GM12878 (cell line): ENCODE data around the gene ABCA9. TPM values are rescaled to one million over a fixed set of nuclear protein-coding genes. Genes with fewer than 3 reads are reported as not detected.

ENCODE experiments used
- ATAC-seq: fragments of 200-7000 bp; cut with Tn5 transposase; 3 replicates; pipeline ENCODE4 v1.9.1; 2020; ENCODE audit warnings: mild to moderate bottlenecking, moderate library complexity
- BruUV-seq: library from RNA; stranded (reverse); fragments of 400-500 nt; replicated peaks from 2 replicates; lab custom pipeline; 2021; lab: Mats Ljungman, UMichigan
- CTCF ChIA-PET: fragments of 300-600 bp; sonication (Branson Sonifier 250); formaldehyde crosslinking; extraction: SDS; loops from one replicate; lab custom pipeline; 2021; ENCODE audit warnings: inconsistent platforms; lab: Yijun Ruan, JAX
- POLR2A ChIA-PET: fragments of 350-600 bp; formaldehyde crosslinking; extraction: SDS; loops from one replicate; lab custom pipeline; 2021; ENCODE audit warnings: inconsistent platforms; lab: Charles Lee
- RAD21 ChIA-PET: fragments of 300-600 bp; sonication (Branson Sonifier 250); formaldehyde crosslinking; loops from one replicate; lab custom pipeline; 2023; ENCODE audit warnings: antibody characterized with exemption; ENCODE audit not compliant: unreplicated experiment; lab: Charles Lee
- SMC1A ChIA-PET: fragments of 300-600 bp; sonication (Branson Sonifier 250); formaldehyde crosslinking; loops from one replicate; lab custom pipeline; 2023; ENCODE audit not compliant: unreplicated experiment, uncharacterized antibody; lab: Charles Lee
- DNase-seq: peaks from one replicate; pipeline ENCODE4 v3.0.0-alpha.2; 2011; ENCODE audit warnings: low read depth, low spot score
- FAIRE-seq: peaks from 3 replicates; lab custom pipeline; 2011; peaks lifted over from hg19 to GRCh38; lab: Jason Lieb, UNC
- H2AFZ ChIP-seq: 2 replicates; pipeline ENCODE4 v1.6.0; 2011; ENCODE audit warnings: low read depth, low read length, control low read depth; ENCODE audit not compliant: control insufficient read depth
- H3K27ac ChIP-seq: 2 replicates; pipeline ENCODE4 v1.5.1; 2011; ENCODE audit warnings: control low read depth; ENCODE audit not compliant: control insufficient read depth, insufficient read depth
- H3K27me3 ChIP-seq, 2 experiments: replicated peaks in 1 of 2; 2 replicates each; pipeline versions ENCODE4 v1.6.0 to v1.6.1; 2011; ENCODE audit warnings: low read length in 1 of 2; ENCODE audit not compliant: control insufficient read depth in 2 of 2, insufficient read depth in 2 of 2
- H3K36me3 ChIP-seq, 2 experiments: 2 replicates each; pipeline ENCODE4 v1.5.1; 2011; ENCODE audit warnings: low read length in 1 of 2; ENCODE audit not compliant: control insufficient read depth in 2 of 2, insufficient read depth in 2 of 2
- H3K4me1 ChIP-seq: 2 replicates; pipeline ENCODE4 v1.6.1; 2011; ENCODE audit warnings: mild to moderate bottlenecking, low read length, moderate library complexity, mixed read lengths; ENCODE audit not compliant: control insufficient read depth, insufficient read depth
- H3K4me2 ChIP-seq: 2 replicates; pipeline ENCODE4 v1.6.0; 2011; ENCODE audit warnings: control low read depth; ENCODE audit not compliant: control insufficient read depth, insufficient read depth
- H3K4me3 ChIP-seq: fragments of 200-600 bp; sonication (generic); 2 replicates; pipeline ENCODE4 v1.5.1; 2016
- H3K79me2 ChIP-seq: 2 replicates; pipeline ENCODE4 v1.6.0; 2011; ENCODE audit warnings: low read length; ENCODE audit not compliant: control insufficient read depth, insufficient read depth
- H3K9ac ChIP-seq: 2 replicates; pipeline ENCODE4 v1.8.0; 2011; ENCODE audit warnings: low read length, control low read depth, mixed read lengths; ENCODE audit not compliant: control insufficient read depth, insufficient read depth
- H3K9me3 ChIP-seq: replicated peaks from 3 replicates; pipeline ENCODE4 v1.5.1; 2011; ENCODE audit warnings: mild to moderate bottlenecking, low read length; ENCODE audit not compliant: control insufficient read depth, insufficient read depth
- H4K20me1 ChIP-seq: 2 replicates; pipeline ENCODE4 v1.6.0; 2011; ENCODE audit not compliant: control insufficient read depth, insufficient read depth
- ATF7 ChIP-seq: fragments of 450-650 bp; IDR thresholded peaks from 2 replicates; pipeline ENCODE4 v1.6.1; 2016; ENCODE audit warnings: low read depth, mild to moderate bottlenecking
- BRCA1 ChIP-seq: IDR thresholded peaks from 2 replicates; pipeline ENCODE4 v1.6.1; 2011; ENCODE audit warnings: low read depth, low read length, improper control_type of control experiment
- CHD1 ChIP-seq: IDR thresholded peaks from 2 replicates; pipeline ENCODE4 v1.6.1; 2012; ENCODE audit warnings: low read depth, low read length, improper control_type of control experiment
- CHD2 ChIP-seq: IDR thresholded peaks from 2 replicates; pipeline ENCODE4 v1.6.1; 2011; ENCODE audit warnings: low read depth, low read length, improper control_type of control experiment, borderline replicate concordance
- ESRRA ChIP-seq: IDR thresholded peaks from 2 replicates; pipeline ENCODE4 v1.6.1; 2012; ENCODE audit warnings: mild to moderate bottlenecking, low read length, improper control_type of control experiment
- FOXK2 ChIP-seq: fragments of 450-650 bp; IDR thresholded peaks from 2 replicates; pipeline ENCODE4 v1.6.1; 2017; ENCODE audit warnings: mild to moderate bottlenecking, moderate library complexity
- MEF2A ChIP-seq: IDR thresholded peaks from 2 replicates; pipeline ENCODE4 v1.6.1; 2011; ENCODE audit warnings: low read depth, mild to moderate bottlenecking, low read length, moderate library complexity; ENCODE audit not compliant: insufficient read depth
- TAF1 ChIP-seq: IDR thresholded peaks from 2 replicates; pipeline ENCODE4 v1.6.1; 2011; ENCODE audit warnings: mild to moderate bottlenecking, low read depth, low read length, borderline replicate concordance
- TARDBP ChIP-seq: IDR thresholded peaks from 2 replicates; pipeline ENCODE4 v1.6.1; 2016; ENCODE audit warnings: borderline replicate concordance
- ZNF207 ChIP-seq: fragments of 450-650 bp; IDR thresholded peaks from 2 replicates; pipeline ENCODE4 v1.6.1; 2014; ENCODE audit warnings: antibody characterized with exemption, mild to moderate bottlenecking, borderline replicate concordance
- ZNF24 ChIP-seq: fragments of 450-650 bp; IDR thresholded peaks from 2 replicates; pipeline ENCODE4 v1.6.1; 2017; ENCODE audit warnings: antibody characterized with exemption, mild to moderate bottlenecking
- ZSCAN29 ChIP-seq: fragments of 450-650 bp; IDR thresholded peaks from 2 replicates; pipeline ENCODE4 v1.6.1; 2017; ENCODE audit warnings: mild to moderate bottlenecking, moderate library complexity
- WGBS: methylation state at CpG from one replicate; pipeline ENCODE4 v1.1.6; 2016; ENCODE audit warnings: low lambda C conversion rate; ENCODE audit not compliant: insufficient replicate concordance, insufficient coverage; ENCODE audit errors: missing lambda C conversion rate; 5-methylcytosine and 5-hydroxymethylcytosine counted together
- in situ Hi-C: fragments of 300-500 bp; cut with MboI; formaldehyde crosslinking; loops from 9 replicates; pipeline ENCODE4 v1.14.3; 2018; ENCODE audit warnings: mixed read lengths
- intact Hi-C: fragments of 100-400 bp; cut with micrococcal nuclease; formaldehyde crosslinking; loops from one replicate; pipeline ENCODE4 v1.14.2; 2022; ENCODE audit not compliant: unreplicated experiment
- polyA plus RNA-seq, 11 experiments: library from polyadenylated mRNA; depleted of rRNA in 4 of 11; unstranded in 6 of 11; stranded (reverse) in 5 of 11; fragments of >200 nt; fragmentation: Nextera tagmentation in 4 of 11; fragmentation: Illumina TruSeq in 1 of 11; extraction: Ambion mirVana in 4 of 11; extraction: Trizol in 1 of 11; gene quantifications; 1 replicate in 1 of 11; 2 replicates in 10 of 11; pipeline versions ENCODE4 v1.2.1 to v1.2.3, GENCODE V29; 2011 to 2016; ENCODE audit warnings: inconsistent platforms in 2 of 11, missing spikeins in 2 of 11, low read depth in 1 of 11
- total RNA-seq, 4 experiments: library from RNA; depleted of rRNA in 3 of 4; stranded (reverse); fragments of >200 nt in 3 of 4; fragmentation: Illumina TruSeq in 1 of 4; extraction: Trizol in 1 of 4; gene quantifications; 2 replicates each; pipeline versions ENCODE4 v1.2.1 to v1.2.3, GENCODE V29; 2013 to 2021
- TF ChIP-seq, protein P1 (sequence below): fragments of 450-650 bp; IDR thresholded peaks from 2 replicates; pipeline ENCODE4 v1.6.1; 2018; ENCODE audit warnings: mild to moderate bottlenecking, low read depth, moderate library complexity; ENCODE audit not compliant: partially characterized antibody
- TF ChIP-seq, protein P2 (sequence below): IDR thresholded peaks from 2 replicates; pipeline ENCODE4 v1.6.1; 2012; ENCODE audit warnings: low read depth, low read length, improper control_type of control experiment

The ABCA9 gene
- total and polyA plus RNA-seq, 10 of the 15 experiments (the other 5 are each of a cell fraction or from before 2014, with no cell fraction given) = under 0.01 to 2.9 (median 0.31) TPM

DNA sequence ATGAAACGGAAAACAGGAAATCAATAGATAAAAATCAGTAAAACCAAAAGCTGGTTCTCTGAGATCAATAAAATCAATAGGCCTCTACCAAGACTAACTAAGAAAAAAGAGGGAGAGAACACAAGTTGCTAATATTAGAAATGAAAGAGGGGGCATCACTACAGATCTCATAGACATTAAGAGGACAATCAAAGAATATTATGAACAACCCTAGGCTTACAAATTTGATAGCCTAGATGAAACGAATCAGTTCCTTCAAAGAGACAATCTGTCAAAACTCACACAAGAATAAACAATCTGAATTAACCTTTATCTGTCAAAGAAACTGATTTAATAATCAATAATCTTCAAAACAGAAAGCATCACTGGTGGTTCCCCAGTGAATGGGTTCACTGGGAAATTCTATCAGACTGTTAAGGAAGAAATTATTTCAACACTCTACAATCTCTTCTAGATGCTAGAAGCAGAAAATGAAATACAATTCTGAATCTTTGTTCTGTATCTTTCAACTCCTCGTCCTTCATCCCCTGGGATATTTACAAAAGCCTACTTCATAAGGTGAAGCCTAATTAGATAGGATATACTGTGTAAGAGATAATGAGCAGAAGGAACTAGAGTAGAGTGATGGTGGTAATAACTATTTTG is 4.4 kb downstream of the ABCA9 start:
- Histone ChIP-seq H3K36me3 (no peaks in the 10 kb centered on the region), H3K4me2 (no peak overlapping the region), H3K9me3 (peaks cover 3% of the 10 kb centered on the region; the same call in 1 of the 3 replicates), H3K9ac (no peak overlapping the region), H2AFZ (no peak overlapping the region), H3K27me3 (no peaks in the 10 kb centered on the region), H3K4me1 (no peaks in the 10 kb centered on the region), H3K79me2 (no peaks in the 10 kb centered on the region), H3K4me3 (no peak overlapping the region), H3K27ac (no peak overlapping the region), H4K20me1 (no peaks in the 10 kb centered on the region)
- in situ Hi-C loops (no loop called here), intact Hi-C loops (no loop called here)
- no TSS peak for BruUV-seq
- CTCF ChIA-PET = no interaction called here
- ATAC-seq = no peak
- FAIRE-seq = no peak
- SMC1A ChIA-PET = interaction anchor here (0.7 to 0.8 kb wide), 2 partner anchors 11 to 19 kb away, joined by 3 read pairs; no protein-coding TSS in a partner anchor
- no peak for DNase-seq
- WGBS = 45% methylated on average over 3 of the region's 3 CpGs
- RAD21 ChIA-PET = interaction anchor here (1.1 kb wide), 1 partner anchor 11 kb away, joined by 3 read pairs; no protein-coding TSS in a partner anchor
- POLR2A ChIA-PET = no interaction called here
- TF ChIP-seq ZSCAN29 = no peak
- no peak for TF ChIP-seq TARDBP
- no peak for TF ChIP-seq BRCA1
- TF ChIP-seq MEF2A = no peak
- no peak for TF ChIP-seq TAF1
- no peak for TF ChIP-seq CHD1
- TF ChIP-seq, protein P1, sequence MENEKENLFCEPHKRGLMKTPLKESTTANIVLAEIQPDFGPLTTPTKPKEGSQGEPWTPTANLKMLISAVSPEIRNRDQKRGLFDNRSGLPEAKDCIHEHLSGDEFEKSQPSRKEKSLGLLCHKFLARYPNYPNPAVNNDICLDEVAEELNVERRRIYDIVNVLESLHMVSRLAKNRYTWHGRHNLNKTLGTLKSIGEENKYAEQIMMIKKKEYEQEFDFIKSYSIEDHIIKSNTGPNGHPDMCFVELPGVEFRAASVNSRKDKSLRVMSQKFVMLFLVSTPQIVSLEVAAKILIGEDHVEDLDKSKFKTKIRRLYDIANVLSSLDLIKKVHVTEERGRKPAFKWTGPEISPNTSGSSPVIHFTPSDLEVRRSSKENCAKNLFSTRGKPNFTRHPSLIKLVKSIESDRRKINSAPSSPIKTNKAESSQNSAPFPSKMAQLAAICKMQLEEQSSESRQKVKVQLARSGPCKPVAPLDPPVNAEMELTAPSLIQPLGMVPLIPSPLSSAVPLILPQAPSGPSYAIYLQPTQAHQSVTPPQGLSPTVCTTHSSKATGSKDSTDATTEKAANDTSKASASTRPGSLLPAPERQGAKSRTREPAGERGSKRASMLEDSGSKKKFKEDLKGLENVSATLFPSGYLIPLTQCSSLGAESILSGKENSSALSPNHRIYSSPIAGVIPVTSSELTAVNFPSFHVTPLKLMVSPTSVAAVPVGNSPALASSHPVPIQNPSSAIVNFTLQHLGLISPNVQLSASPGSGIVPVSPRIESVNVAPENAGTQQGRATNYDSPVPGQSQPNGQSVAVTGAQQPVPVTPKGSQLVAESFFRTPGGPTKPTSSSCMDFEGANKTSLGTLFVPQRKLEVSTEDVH = no peak
- TF ChIP-seq ESRRA = no peak
- no peak for TF ChIP-seq FOXK2
- TF ChIP-seq, protein P2, sequence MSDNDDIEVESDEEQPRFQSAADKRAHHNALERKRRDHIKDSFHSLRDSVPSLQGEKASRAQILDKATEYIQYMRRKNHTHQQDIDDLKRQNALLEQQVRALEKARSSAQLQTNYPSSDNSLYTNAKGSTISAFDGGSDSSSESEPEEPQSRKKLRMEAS = no peak
- no peak for TF ChIP-seq ATF7
- TF ChIP-seq ZNF207 = no peak
- no peak for TF ChIP-seq CHD2
- TF ChIP-seq ZNF24 = no peak
